SU-DHL-6 (cell line): ENCODE measurements around the gene GNAQ.

Experiments used
- EZH2phosphoT487 ChIP-seq: fragments of 200-600 bp; sonication (generic), shearing (Covaris generic); conservative IDR thresholded peaks from 2 replicates; pipeline ENCODE4 v1.6.1; 2018; ENCODE audit warnings: mild to moderate bottlenecking, antibody characterized with exemption, low read length, moderate library complexity, mixed read lengths
- TF ChIP-seq, protein P1 (sequence below): fragments of 200-600 bp; sonication (generic); IDR thresholded peaks from one replicate; pipeline ENCODE4 v1.5.1; 2017; ENCODE audit warnings: antibody characterized with exemption, mild to moderate bottlenecking, low read length, moderate library complexity; ENCODE audit not compliant: insufficient read depth, poor library complexity, severe bottlenecking

GRCh38 chr9:77771171-77771570, 260.4 kb downstream of the GNAQ start:
- TF ChIP-seq, protein P1, sequence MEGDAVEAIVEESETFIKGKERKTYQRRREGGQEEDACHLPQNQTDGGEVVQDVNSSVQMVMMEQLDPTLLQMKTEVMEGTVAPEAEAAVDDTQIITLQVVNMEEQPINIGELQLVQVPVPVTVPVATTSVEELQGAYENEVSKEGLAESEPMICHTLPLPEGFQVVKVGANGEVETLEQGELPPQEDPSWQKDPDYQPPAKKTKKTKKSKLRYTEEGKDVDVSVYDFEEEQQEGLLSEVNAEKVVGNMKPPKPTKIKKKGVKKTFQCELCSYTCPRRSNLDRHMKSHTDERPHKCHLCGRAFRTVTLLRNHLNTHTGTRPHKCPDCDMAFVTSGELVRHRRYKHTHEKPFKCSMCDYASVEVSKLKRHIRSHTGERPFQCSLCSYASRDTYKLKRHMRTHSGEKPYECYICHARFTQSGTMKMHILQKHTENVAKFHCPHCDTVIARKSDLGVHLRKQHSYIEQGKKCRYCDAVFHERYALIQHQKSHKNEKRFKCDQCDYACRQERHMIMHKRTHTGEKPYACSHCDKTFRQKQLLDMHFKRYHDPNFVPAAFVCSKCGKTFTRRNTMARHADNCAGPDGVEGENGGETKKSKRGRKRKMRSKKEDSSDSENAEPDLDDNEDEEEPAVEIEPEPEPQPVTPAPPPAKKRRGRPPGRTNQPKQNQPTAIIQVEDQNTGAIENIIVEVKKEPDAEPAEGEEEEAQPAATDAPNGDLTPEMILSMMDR: no peak
- TF ChIP-seq EZH2phosphoT487: no peak
